ENCODE results near the gene BCAS3. TPM values are rescaled to one million over a fixed set of nuclear protein-coding genes. Genes with fewer than 3 reads are reported as not detected.
"Not testable (repeated sequence)": the region's sequence is repeated elsewhere in the genome, so short reads cannot be mapped to it uniquely, and the experiment has no call there.

The BCAS3 gene
- total RNA-seq, 1 donor from 2014 or later, result 14.5 TPM

- Histone ChIP-seq H4K20me1 (ENCODE audit: insufficient read depth, low read length) (no peaks in the 10 kb centered on the region), H3K4me1 (ENCODE audit: insufficient read depth, low read length) (no peaks in the 10 kb centered on the region), H3K36me3 (ENCODE audit: insufficient read depth, low read length) (no peaks in the 10 kb centered on the region), H2AFZ (ENCODE audit: low read depth, low read length) (no peak overlapping the region), H3K4me3 (ENCODE audit: insufficient read depth, low read depth, low read length) (no peak overlapping the region), H3K79me2 (ENCODE audit: insufficient read depth, low read length) (no peaks in the 10 kb centered on the region), H3K9me3 (ENCODE audit: insufficient read depth, low read depth, low read length) (no peaks in the 10 kb centered on the region), H3K27me3 (ENCODE audit: insufficient read depth, low read length) (no peaks in the 10 kb centered on the region), H3K4me2 (ENCODE audit: low read length) (no peak overlapping the region), H3K27ac (ENCODE audit: low read depth, low read length) (no peak overlapping the region), H3K9ac (ENCODE audit: low read length) (no peak overlapping the region)
- Mint-ChIP-seq H3K9me3 (ENCODE audit: unreplicated experiment) (no peaks in the 10 kb centered on the region), H3K27me3 (ENCODE audit: low read depth, unreplicated experiment) (no peaks in the 10 kb centered on the region), H3K36me3 (ENCODE audit: low read depth, unreplicated experiment) (no peaks in the 10 kb centered on the region), H3K27ac (ENCODE audit: unreplicated experiment) (no peak overlapping the region), H3K4me1 (ENCODE audit: low read depth, unreplicated experiment) (peaks cover 5% of the 10 kb centered on the region), H3K4me3 (ENCODE audit: unreplicated experiment) (no peak overlapping the region)
- TF ChIP-seq CTCF (IDR thresholded peaks at IDR 0.05; ENCODE audit: insufficient read depth, low read depth, low read length), result no peak
- no peak for TF ChIP-seq EZH2 (IDR thresholded peaks at IDR 0.05; ENCODE audit: insufficient read depth, low read length)
- no peak for DNase-seq (ENCODE audit: low read depth)
- FAIRE-seq, result no peak
Measured at GRCh38 chr17:60803059-60803458, 125.4 kb downstream of the BCAS3 start.

GRCh38 chr17:60804831-60805230 is 127.2 kb downstream of the BCAS3 start:
- H3K27ac ChIP-seq (ENCODE audit: low read depth, low read length), result no peak overlapping the region
- H3K79me2 ChIP-seq (ENCODE audit: insufficient read depth, low read length), result no peaks in the 10 kb centered on the region
- Mint-ChIP-seq H3K36me3 (ENCODE audit: low read depth, unreplicated experiment) (peaks cover 2% of the 10 kb centered on the region), H3K27ac (ENCODE audit: unreplicated experiment) (no peak overlapping the region), H3K27me3 (ENCODE audit: low read depth, unreplicated experiment) (no peaks in the 10 kb centered on the region), H3K4me3 (ENCODE audit: unreplicated experiment) (no peak overlapping the region), H3K9me3 (ENCODE audit: unreplicated experiment) (no peaks in the 10 kb centered on the region), H3K4me1 (ENCODE audit: low read depth, unreplicated experiment) (peaks cover 5% of the 10 kb centered on the region)
- no peak overlapping the region for H2AFZ ChIP-seq (ENCODE audit: low read depth, low read length)
- no peaks in the 10 kb centered on the region for H3K36me3 ChIP-seq (ENCODE audit: insufficient read depth, low read length)
- TF ChIP-seq CTCF (IDR thresholded peaks at IDR 0.05; ENCODE audit: insufficient read depth, low read depth, low read length), result no peak
- no peak for TF ChIP-seq EZH2 (IDR thresholded peaks at IDR 0.05; ENCODE audit: insufficient read depth, low read length)
- H3K4me1 ChIP-seq (ENCODE audit: insufficient read depth, low read length), result no peaks in the 10 kb centered on the region
- no peaks in the 10 kb centered on the region for H4K20me1 ChIP-seq (ENCODE audit: insufficient read depth, low read length)
- FAIRE-seq (no peak), DNase-seq (ENCODE audit: low read depth) (no peak)
- H3K27me3 ChIP-seq (ENCODE audit: insufficient read depth, low read length), result no peaks in the 10 kb centered on the region
- no peak overlapping the region for H3K4me2 ChIP-seq (ENCODE audit: low read length)
- no peak overlapping the region for H3K9ac ChIP-seq (ENCODE audit: low read length)
- no peaks in the 10 kb centered on the region for H3K9me3 ChIP-seq (ENCODE audit: insufficient read depth, low read depth, low read length)
- no peak overlapping the region for H3K4me3 ChIP-seq (ENCODE audit: insufficient read depth, low read depth, low read length)

- Mint-ChIP-seq H3K4me1 (ENCODE audit: low read depth, unreplicated experiment) (no peaks in the 10 kb centered on the region), H3K4me3 (ENCODE audit: unreplicated experiment) (no peak overlapping the region), H3K27ac (ENCODE audit: unreplicated experiment) (no peak overlapping the region), H3K27me3 (ENCODE audit: low read depth, unreplicated experiment) (no peaks in the 10 kb centered on the region), H3K9me3 (ENCODE audit: unreplicated experiment) (peaks cover 2% of the 10 kb centered on the region), H3K36me3 (ENCODE audit: low read depth, unreplicated experiment) (peaks cover 18% of the 10 kb centered on the region)
- Histone ChIP-seq H3K4me2 (ENCODE audit: low read length) (no peak overlapping the region), H3K9ac (ENCODE audit: low read length) (no peak overlapping the region), H3K9me3 (ENCODE audit: insufficient read depth, low read depth, low read length) (no peaks in the 10 kb centered on the region), H3K27ac (ENCODE audit: low read depth, low read length) (no peak overlapping the region), H3K79me2 (ENCODE audit: insufficient read depth, low read length) (no peaks in the 10 kb centered on the region), H2AFZ (ENCODE audit: low read depth, low read length) (no peak overlapping the region), H3K4me3 (ENCODE audit: insufficient read depth, low read depth, low read length) (no peak overlapping the region), H4K20me1 (ENCODE audit: insufficient read depth, low read length) (no peaks in the 10 kb centered on the region), H3K27me3 (ENCODE audit: insufficient read depth, low read length) (no peaks in the 10 kb centered on the region), H3K4me1 (ENCODE audit: insufficient read depth, low read length) (no peaks in the 10 kb centered on the region), H3K36me3 (ENCODE audit: insufficient read depth, low read length) (no peaks in the 10 kb centered on the region)
- DNase-seq (ENCODE audit: low read depth), result no peak
- TF ChIP-seq CTCF (IDR thresholded peaks at IDR 0.05; ENCODE audit: insufficient read depth, low read depth, low read length), result no peak
- no peak for TF ChIP-seq EZH2 (IDR thresholded peaks at IDR 0.05; ENCODE audit: insufficient read depth, low read length)
- no peak for FAIRE-seq
Measured at GRCh38 chr17:60809421-60809820, 131.8 kb downstream of the BCAS3 start.

- not testable (repeated sequence) for FAIRE-seq; H3K79me2 ChIP-seq (ENCODE audit: insufficient read depth, low read length); H3K4me1 ChIP-seq (ENCODE audit: insufficient read depth, low read length); H2AFZ ChIP-seq (ENCODE audit: low read depth, low read length); H3K27me3 ChIP-seq (ENCODE audit: insufficient read depth, low read length); H3K4me3 ChIP-seq (ENCODE audit: insufficient read depth, low read depth, low read length); H3K27ac Mint-ChIP-seq (ENCODE audit: unreplicated experiment); H3K4me3 Mint-ChIP-seq (ENCODE audit: unreplicated experiment); H3K9ac ChIP-seq (ENCODE audit: low read length); H3K9me3 Mint-ChIP-seq (ENCODE audit: unreplicated experiment); H3K27me3 Mint-ChIP-seq (ENCODE audit: low read depth, unreplicated experiment); DNase-seq (ENCODE audit: low read depth); H3K9me3 ChIP-seq (ENCODE audit: insufficient read depth, low read depth, low read length); H4K20me1 ChIP-seq (ENCODE audit: insufficient read depth, low read length); H3K36me3 ChIP-seq (ENCODE audit: insufficient read depth, low read length); H3K4me1 Mint-ChIP-seq (ENCODE audit: low read depth, unreplicated experiment); H3K27ac ChIP-seq (ENCODE audit: low read depth, low read length); H3K4me2 ChIP-seq (ENCODE audit: low read length)
- H3K36me3 Mint-ChIP-seq (ENCODE audit: low read depth, unreplicated experiment), result peaks cover 16% of the 10 kb centered on the region
Measured at GRCh38 chr17:60814941-60815340, 137.3 kb downstream of the BCAS3 start.
